ENCODE results near the gene TMEM108. TPM values are rescaled to one million over a fixed set of nuclear protein-coding genes. Genes with fewer than 3 reads are reported as not detected.

Gene TMEM108
- total and polyA plus RNA-seq, 10 of the 15 experiments (the other 5 are each of a cell fraction or from before 2014, with no cell fraction given) = 0.02 to 0.58 (median 0.12) TPM; not detected in 5

DNA sequence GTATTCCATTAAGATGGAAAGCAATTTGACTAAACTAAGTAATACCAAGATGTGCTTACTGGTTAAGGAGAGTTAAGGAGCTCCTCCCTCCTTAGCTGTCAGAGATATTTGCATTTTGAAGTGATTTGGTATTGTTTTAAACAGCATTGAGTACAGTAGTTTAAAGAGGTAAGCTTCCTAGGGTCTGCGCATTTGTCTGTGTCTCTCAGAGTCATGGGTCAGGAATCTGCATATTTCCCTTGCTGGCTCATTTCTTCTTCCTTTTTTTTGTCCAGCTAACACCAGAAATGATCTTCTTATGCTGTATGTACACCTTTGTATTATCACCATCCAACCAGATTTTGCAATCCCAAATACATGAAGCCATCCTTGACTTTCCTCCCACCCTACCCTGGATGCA, 198.7 kb downstream of the TMEM108 start:
- no peak overlapping the region for H3K9ac ChIP-seq (ENCODE audit: control insufficient read depth, insufficient read depth, low read length)
- 36% methylated on average over 1 of the region's 1 CpG for WGBS (ENCODE audit: insufficient coverage, insufficient replicate concordance, low lambda C conversion rate, missing lambda C conversion rate)
- no peak for FAIRE-seq

More for the DNA sequence above, 198.7 kb downstream of the TMEM108 start:
- TF ChIP-seq, protein P1, sequence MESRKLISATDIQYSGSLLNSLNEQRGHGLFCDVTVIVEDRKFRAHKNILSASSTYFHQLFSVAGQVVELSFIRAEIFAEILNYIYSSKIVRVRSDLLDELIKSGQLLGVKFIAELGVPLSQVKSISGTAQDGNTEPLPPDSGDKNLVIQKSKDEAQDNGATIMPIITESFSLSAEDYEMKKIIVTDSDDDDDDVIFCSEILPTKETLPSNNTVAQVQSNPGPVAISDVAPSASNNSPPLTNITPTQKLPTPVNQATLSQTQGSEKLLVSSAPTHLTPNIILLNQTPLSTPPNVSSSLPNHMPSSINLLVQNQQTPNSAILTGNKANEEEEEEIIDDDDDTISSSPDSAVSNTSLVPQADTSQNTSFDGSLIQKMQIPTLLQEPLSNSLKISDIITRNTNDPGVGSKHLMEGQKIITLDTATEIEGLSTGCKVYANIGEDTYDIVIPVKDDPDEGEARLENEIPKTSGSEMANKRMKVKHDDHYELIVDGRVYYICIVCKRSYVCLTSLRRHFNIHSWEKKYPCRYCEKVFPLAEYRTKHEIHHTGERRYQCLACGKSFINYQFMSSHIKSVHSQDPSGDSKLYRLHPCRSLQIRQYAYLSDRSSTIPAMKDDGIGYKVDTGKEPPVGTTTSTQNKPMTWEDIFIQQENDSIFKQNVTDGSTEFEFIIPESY (IDR thresholded peaks at IDR 0.05) = no peak
- TF ChIP-seq TAF1 (IDR thresholded peaks at IDR 0.05; ENCODE audit: borderline replicate concordance, low read depth, low read length) (no peak), NFYA (IDR thresholded peaks at IDR 0.05; ENCODE audit: borderline replicate concordance, low read depth, low read length) (no peak), RB1 (IDR thresholded peaks at IDR 0.05; ENCODE audit: borderline replicate concordance) (no peak), TCF7 (IDR thresholded peaks at IDR 0.05; ENCODE audit: borderline replicate concordance) (no peak), RUNX3 (IDR thresholded peaks at IDR 0.05; ENCODE audit: low read length) (no peak), SMAD1 (IDR thresholded peaks at IDR 0.05; ENCODE audit: low read depth, partially characterized antibody) (no peak), HDAC2 (IDR thresholded peaks at IDR 0.05) (no peak), NFIC (IDR thresholded peaks at IDR 0.05; ENCODE audit: low read depth, low read length) (no peak)
- TF ChIP-seq, protein P2, sequence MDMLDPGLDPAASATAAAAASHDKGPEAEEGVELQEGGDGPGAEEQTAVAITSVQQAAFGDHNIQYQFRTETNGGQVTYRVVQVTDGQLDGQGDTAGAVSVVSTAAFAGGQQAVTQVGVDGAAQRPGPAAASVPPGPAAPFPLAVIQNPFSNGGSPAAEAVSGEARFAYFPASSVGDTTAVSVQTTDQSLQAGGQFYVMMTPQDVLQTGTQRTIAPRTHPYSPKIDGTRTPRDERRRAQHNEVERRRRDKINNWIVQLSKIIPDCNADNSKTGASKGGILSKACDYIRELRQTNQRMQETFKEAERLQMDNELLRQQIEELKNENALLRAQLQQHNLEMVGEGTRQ (IDR thresholded peaks at IDR 0.05; ENCODE audit: borderline replicate concordance, low read depth, low read length) = no peak
- no peaks in the 10 kb centered on the region for H3K9me3 ChIP-seq (replicated peaks; ENCODE audit: control insufficient read depth, insufficient read depth, low read length)
- RAD21 ChIA-PET (ENCODE audit: unreplicated experiment) = no interaction called here
- H3K27ac ChIP-seq (ENCODE audit: control insufficient read depth, insufficient read depth) = no peak overlapping the region
- CTCF ChIA-PET = interaction anchor here (1.4 kb wide), 1 partner anchor 9 kb away, joined by 3 read pairs; no protein-coding TSS in a partner anchor
- no peak overlapping the region for H2AFZ ChIP-seq (ENCODE audit: control insufficient read depth, low read depth, low read length)
- SMC1A ChIA-PET (ENCODE audit: uncharacterized antibody, unreplicated experiment) = interaction anchor here (0.6 to 1.6 kb wide), 2 partner anchors 15 to 786 kb away, joined by 3 read pairs; no protein-coding TSS in a partner anchor
- H3K36me3 ChIP-seq (ENCODE audit: control insufficient read depth in 2 of 2, insufficient read depth in 2 of 2, low read length in 1 of 2) = no peaks in the 10 kb centered on the region
- no peaks in the 10 kb centered on the region for H3K27me3 ChIP-seq (replicated peaks in 1 of 2; ENCODE audit: control insufficient read depth in 2 of 2, insufficient read depth in 2 of 2, low read length in 1 of 2)
- in situ Hi-C loops (cut with MboI) (no loop called here), intact Hi-C loops (cut with micrococcal nuclease; ENCODE audit: unreplicated experiment) (no loop called here)
- H3K4me2 ChIP-seq (ENCODE audit: control insufficient read depth, insufficient read depth) = no peak overlapping the region
- POLR2A ChIA-PET = no interaction called here
- H3K4me3 ChIP-seq = no peak overlapping the region
- DNase-seq (ENCODE audit: low read depth, low spot score) (no peak), ATAC-seq (no peak)
- H4K20me1 ChIP-seq (ENCODE audit: control insufficient read depth, insufficient read depth) = no peaks in the 10 kb centered on the region
- BruUV-seq (replicated peaks) = no TSS peak
- no peaks in the 10 kb centered on the region for H3K79me2 ChIP-seq (ENCODE audit: control insufficient read depth, insufficient read depth, low read length)
- no peaks in the 10 kb centered on the region for H3K4me1 ChIP-seq (ENCODE audit: control insufficient read depth, insufficient read depth, low read length)

All from GM12878 (cell line).